OCI-LY7 (cell line): Measurements from ENCODE around the gene CDK6. TPM values are rescaled to one million over a fixed set of nuclear protein-coding genes. Genes with fewer than 3 reads are reported as not detected.

Experiments used
- BruUV-seq: library from RNA; stranded (reverse); fragments of 400-500 nt; replicated peaks from 2 replicates; lab custom pipeline; 2021; lab: Mats Ljungman, UMichigan
- CTCF ChIA-PET: fragments of 300-600 bp; sonication (Branson Sonifier 250); formaldehyde crosslinking; loops from one replicate; lab custom pipeline; 2022; ENCODE audit warnings: antibody characterized with exemption; ENCODE audit not compliant: unreplicated experiment; lab: Charles Lee
- POLR2A ChIA-PET: fragments of 300-600 bp; sonication (Branson Sonifier 250); formaldehyde crosslinking; loops from one replicate; lab custom pipeline; 2022; ENCODE audit warnings: antibody characterized with exemption; lab: Charles Lee
- DNase-seq: peaks from one replicate; pipeline ENCODE4 v3.0.0-alpha.2; 2015; ENCODE audit warnings: low spot score
- H2AFZ ChIP-seq: fragments of 200-600 bp; sonication (generic), shearing (Covaris generic); 2 replicates; pipeline ENCODE4 v1.6.1; 2014; ENCODE audit warnings: mild to moderate bottlenecking, antibody characterized with exemption, low read length, moderate library complexity
- H3K27ac ChIP-seq: fragments of 200-600 bp; sonication (generic); 2 replicates; pipeline ENCODE4 v1.5.1; 2014; ENCODE audit warnings: mixed run types, low read depth, mild to moderate bottlenecking, moderate library complexity, low read length, inconsistent platforms; ENCODE audit not compliant: poor library complexity, severe bottlenecking
- H3K36me3 ChIP-seq: fragments of 200-600 bp; sonication (generic); 2 replicates; pipeline ENCODE4 v1.6.1; 2014; ENCODE audit warnings: mild to moderate bottlenecking, antibody characterized with exemption, low read length, moderate library complexity, mixed read lengths; ENCODE audit not compliant: insufficient read depth
- H3K4me1 ChIP-seq: fragments of 200-600 bp; sonication (generic); 2 replicates; pipeline ENCODE4 v1.5.1; 2014; ENCODE audit warnings: mild to moderate bottlenecking, low read length; ENCODE audit not compliant: insufficient read depth, poor library complexity, severe bottlenecking
- H3K4me2 ChIP-seq: fragments of 200-600 bp; sonication (generic); 2 replicates; pipeline ENCODE4 v1.6.1; 2014; ENCODE audit warnings: mild to moderate bottlenecking, low read length
- H3K4me3 ChIP-seq: fragments of 200-600 bp; sonication (generic); 2 replicates; pipeline ENCODE4 v1.5.1; 2014; ENCODE audit warnings: mild to moderate bottlenecking, low read depth, low read length; ENCODE audit not compliant: poor library complexity, severe bottlenecking
- H3K79me2 ChIP-seq: fragments of 200-600 bp; sonication (generic); 2 replicates; pipeline ENCODE4 v1.6.1; 2016; ENCODE audit warnings: low read depth, mild to moderate bottlenecking, low read length, moderate library complexity, mixed read lengths; ENCODE audit not compliant: insufficient read depth
- H3K9me2 ChIP-seq: fragments of 200-600 bp; sonication (generic); 2 replicates; pipeline ENCODE4 v1.6.1; 2016; ENCODE audit warnings: mild to moderate bottlenecking, low read length, mixed read lengths; ENCODE audit not compliant: insufficient read depth
- H3K9me3 ChIP-seq: fragments of 200-600 bp; sonication (generic); 2 replicates; pipeline ENCODE4 v1.6.1; 2014; ENCODE audit warnings: mild to moderate bottlenecking, mixed run types, low read length, mixed read lengths
- H4K20me1 ChIP-seq: fragments of 200-600 bp; sonication (generic); 2 replicates; pipeline ENCODE4 v1.6.1; 2014; ENCODE audit warnings: mild to moderate bottlenecking, antibody characterized with exemption, low read length, moderate library complexity, mixed read lengths; ENCODE audit not compliant: insufficient read depth
- CTCF ChIP-seq: fragments of 200-600 bp; sonication (generic); conservative IDR thresholded peaks from 2 replicates; pipeline ENCODE4 v1.5.1; 2014; ENCODE audit warnings: mild to moderate bottlenecking, antibody characterized with exemption, low read length, moderate library complexity, mixed read lengths
- EZH2phosphoT487 ChIP-seq: fragments of 200-600 bp; sonication (generic); IDR thresholded peaks from 2 replicates; pipeline ENCODE4 v1.6.1; 2018; ENCODE audit warnings: low read depth, borderline replicate concordance, mild to moderate bottlenecking, mixed run types, antibody characterized with exemption, low read length, moderate library complexity, mixed read lengths
- intact Hi-C: fragments of 100-400 bp; cut with micrococcal nuclease; formaldehyde crosslinking; loops from one replicate; pipeline ENCODE4 v1.10.0; 2022; ENCODE audit not compliant: unreplicated experiment
- total RNA-seq, 2 experiments: library from RNA; depleted of rRNA in 1 of 2; stranded (reverse); fragments of >200 nt in 1 of 2; shearing (Covaris generic) in 1 of 2; gene quantifications; 2 replicates each; pipeline ENCODE4 v1.2.3, GENCODE V29; 2014 to 2022

CDK6 gene
- total RNA-seq, 2 experiments from 2014 or later: 35.5 to 44.1 TPM

DNA sequence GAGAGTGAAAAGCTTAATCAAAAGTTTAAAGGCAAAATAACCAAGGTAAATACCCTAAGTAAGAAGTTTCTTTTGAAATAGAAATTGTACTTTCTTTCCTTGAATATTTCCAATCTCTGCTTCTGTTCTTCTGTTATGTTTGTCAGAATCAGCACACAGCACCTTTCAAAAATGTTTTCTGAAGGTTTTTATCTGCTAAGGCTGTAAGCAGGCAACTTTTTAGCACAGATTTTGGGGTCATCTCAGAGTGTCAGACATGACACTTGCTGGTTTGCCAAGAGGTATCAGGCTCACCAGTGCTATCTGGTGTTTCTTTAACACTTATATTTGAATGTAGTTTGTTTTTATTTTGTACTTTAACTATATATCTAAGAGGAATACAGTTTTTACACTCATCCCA lies 94.2 kb downstream of the CDK6 start:
- H4K20me1 ChIP-seq: no peaks in the 10 kb centered on the region
- no peaks in the 10 kb centered on the region for H3K4me1 ChIP-seq
- ChIA-PET CTCF (no interaction called here), POLR2A (interaction anchor here (0.7 kb wide), 1 partner anchor 19 kb away, joined by 8 read pairs; no protein-coding TSS in a partner anchor)
- intact Hi-C loops: no loop called here
- H3K79me2 ChIP-seq: no peaks in the 10 kb centered on the region; the same call in 1 of the 2 replicates
- H3K36me3 ChIP-seq: peaks cover 8% of the 10 kb centered on the region; the same call in 1 of the 2 replicates
- no peaks in the 10 kb centered on the region for H3K9me2 ChIP-seq
- H3K4me3 ChIP-seq: no peak overlapping the region
- no peak overlapping the region for H3K27ac ChIP-seq
- no peak for TF ChIP-seq CTCF
- no peak for TF ChIP-seq EZH2phosphoT487
- H3K9me3 ChIP-seq: no peaks in the 10 kb centered on the region
- no peak overlapping the region for H2AFZ ChIP-seq
- no TSS peak for BruUV-seq
- DNase-seq: no peak
- H3K4me2 ChIP-seq: no peak overlapping the region

DNA sequence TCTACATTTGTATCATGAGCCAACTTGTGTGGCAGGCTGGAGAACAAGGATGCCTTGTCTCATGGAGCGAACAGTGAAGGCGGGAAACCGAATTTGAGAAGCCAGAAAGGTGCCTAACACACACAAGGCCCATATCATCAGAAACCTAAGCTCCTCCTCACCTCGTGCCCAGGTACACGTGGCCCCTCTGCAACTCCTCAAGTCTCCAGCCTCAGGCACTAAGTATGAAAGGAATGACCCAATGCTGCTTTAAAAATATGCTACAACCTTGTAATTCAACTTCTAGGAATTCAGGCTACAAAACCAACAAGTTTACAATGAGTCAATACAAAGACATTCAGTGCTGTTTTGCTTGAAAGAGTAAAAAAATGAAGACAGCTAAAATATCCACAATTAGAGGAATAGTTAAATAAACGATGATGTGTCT lies 95.7 kb downstream of the CDK6 start:
- Histone ChIP-seq H4K20me1 (no peaks in the 10 kb centered on the region), H3K4me3 (no peak overlapping the region), H2AFZ (no peak overlapping the region), H3K4me2 (no peak overlapping the region), H3K9me2 (no peaks in the 10 kb centered on the region), H3K36me3 (peaks cover 10% of the 10 kb centered on the region), H3K27ac (no peak overlapping the region), H3K4me1 (no peaks in the 10 kb centered on the region), H3K79me2 (no peaks in the 10 kb centered on the region; the same call in 1 of the 2 replicates), H3K9me3 (no peaks in the 10 kb centered on the region)
- CTCF ChIA-PET: no interaction called here
- TF ChIP-seq CTCF: no peak
- TF ChIP-seq EZH2phosphoT487: no peak
- intact Hi-C loops: no loop called here
- no peak for DNase-seq
- POLR2A ChIA-PET: no interaction called here
- BruUV-seq: no TSS peak

GRCh38 chr7:92740134-92740533 lies 96.2 kb downstream of the CDK6 start:
- Histone ChIP-seq H3K4me3 (no peak overlapping the region), H3K79me2 (no peaks in the 10 kb centered on the region; the same call in 1 of the 2 replicates), H3K36me3 (peaks cover 10% of the 10 kb centered on the region), H3K9me3 (no peaks in the 10 kb centered on the region), H4K20me1 (no peaks in the 10 kb centered on the region), H3K9me2 (no peaks in the 10 kb centered on the region), H3K4me1 (no peaks in the 10 kb centered on the region), H3K27ac (no peak overlapping the region), H2AFZ (no peak overlapping the region), H3K4me2 (no peak overlapping the region)
- ChIA-PET CTCF (no interaction called here), POLR2A (interaction anchor here (0.6 kb wide), 1 partner anchor 464 kb away, joined by 3 read pairs; no protein-coding TSS in a partner anchor)
- DNase-seq: no peak
- BruUV-seq: no TSS peak
- TF ChIP-seq CTCF: no peak
- TF ChIP-seq EZH2phosphoT487: no peak
- intact Hi-C loops: no loop called here
